GM13976 (cell line): Measurements from ENCODE around the gene CXCL3.

Experiments
- DNase-seq: peaks from one replicate; pipeline ENCODE4 v3.0.0; 2012; ENCODE audit warnings: low spot score
- CTCF ChIP-seq: IDR thresholded peaks from 2 replicates; pipeline ENCODE4 v1.5.1; 2012; ENCODE audit warnings: borderline replicate concordance, mild to moderate bottlenecking; ENCODE audit not compliant: insufficient read depth; ENCODE audit errors: extremely low read depth, missing control alignments, control extremely low read depth
- in situ Hi-C: fragments of 300-500 bp; cut with MboI; formaldehyde crosslinking; loops from one replicate; pipeline ENCODE4 v1.12.0; 2022; ENCODE audit warnings: low sequenced_read_pairs, mixed read lengths, inconsistent platforms; ENCODE audit not compliant: unreplicated experiment

CXCL3 gene

GRCh38 chr4:74044677-74045076 is 6.2 kb upstream of the CXCL3 start:
- TF ChIP-seq CTCF: no peak
- no peak for DNase-seq
- in situ Hi-C loops: no loop called here

- no peak for DNase-seq
- in situ Hi-C loops: no loop called here
- TF ChIP-seq CTCF: no peak
These were observed 4.2 kb upstream of the CXCL3 start for GRCh38 chr4:74042681-74043080.

GRCh38 chr4:74041418-74041817 is 2.9 kb upstream of the CXCL3 start:
- no peak for TF ChIP-seq CTCF
- in situ Hi-C loops: no loop called here
- no peak for DNase-seq

- TF ChIP-seq CTCF: no peak
- no peak for DNase-seq
- in situ Hi-C loops: no loop called here
These were observed 850 bp upstream of the CXCL3 start for GRCh38 chr4:74039315-74039763.

GRCh38 chr4:74038086-74038424 is 434 bp downstream of the CXCL3 start:
- in situ Hi-C loops: no loop called here
- TF ChIP-seq CTCF: no peak
- no peak for DNase-seq

- no peak for TF ChIP-seq CTCF
- DNase-seq: no peak
- in situ Hi-C loops: no loop called here
These were observed 1.2 kb downstream of the CXCL3 start for GRCh38 chr4:74037076-74037955.
